Measurements from ENCODE around the gene TNFRSF9. TPM values are rescaled to one million over a fixed set of nuclear protein-coding genes. Genes with fewer than 3 reads are reported as not detected.

TNFRSF9 gene
- total and polyA plus RNA-seq, 2 of the 8 experiments (the other 6 are each of a cell fraction or from before 2014, with no cell fraction given), result not detected

DNA sequence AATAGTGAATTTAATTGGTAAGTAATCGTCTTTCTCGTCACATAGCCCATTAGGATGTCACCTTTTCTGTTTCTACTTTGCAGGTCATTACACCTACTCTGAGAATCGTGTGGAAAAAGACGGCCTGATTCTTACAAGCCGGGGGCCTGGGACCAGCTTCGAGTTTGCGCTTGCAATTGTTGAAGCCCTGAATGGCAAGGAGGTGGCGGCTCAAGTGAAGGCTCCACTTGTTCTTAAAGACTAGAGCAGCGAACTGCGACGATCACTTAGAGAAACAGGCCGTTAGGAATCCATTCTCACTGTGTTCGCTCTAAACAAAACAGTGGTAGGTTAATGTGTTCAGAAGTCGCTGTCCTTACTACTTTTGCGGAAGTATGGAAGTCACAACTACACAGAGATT, 44.2 kb upstream of the TNFRSF9 start (continued):
- TF ChIP-seq ATF2 (IDR thresholded peaks at IDR 0.05; ENCODE audit: low read length), result no peak
- no peak for TF ChIP-seq RFX5 (IDR thresholded peaks at IDR 0.05; ENCODE audit: borderline replicate concordance, low read depth, low read length)
- no peak for TF ChIP-seq EZH2 (IDR thresholded peaks at IDR 0.05; ENCODE audit: low read depth, low read length, severe bottlenecking)
- TF ChIP-seq, protein P1, sequence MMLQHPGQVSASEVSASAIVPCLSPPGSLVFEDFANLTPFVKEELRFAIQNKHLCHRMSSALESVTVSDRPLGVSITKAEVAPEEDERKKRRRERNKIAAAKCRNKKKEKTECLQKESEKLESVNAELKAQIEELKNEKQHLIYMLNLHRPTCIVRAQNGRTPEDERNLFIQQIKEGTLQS (IDR thresholded peaks at IDR 0.05; ENCODE audit: insufficient read depth, low read depth, low read length), result no peak

Data from H1 (cell line).